Fibroblast of skin of right quadriceps (primary cell): ENCODE data around the gene DELE1.
A peak's percentile ranks its signal among the peaks of the same experiment; 100 is the strongest.

Experiments used
- DNase-seq: peaks from one replicate; pipeline ENCODE4 v3.0.0-alpha.2; 2013

The DELE1 gene, protein sequence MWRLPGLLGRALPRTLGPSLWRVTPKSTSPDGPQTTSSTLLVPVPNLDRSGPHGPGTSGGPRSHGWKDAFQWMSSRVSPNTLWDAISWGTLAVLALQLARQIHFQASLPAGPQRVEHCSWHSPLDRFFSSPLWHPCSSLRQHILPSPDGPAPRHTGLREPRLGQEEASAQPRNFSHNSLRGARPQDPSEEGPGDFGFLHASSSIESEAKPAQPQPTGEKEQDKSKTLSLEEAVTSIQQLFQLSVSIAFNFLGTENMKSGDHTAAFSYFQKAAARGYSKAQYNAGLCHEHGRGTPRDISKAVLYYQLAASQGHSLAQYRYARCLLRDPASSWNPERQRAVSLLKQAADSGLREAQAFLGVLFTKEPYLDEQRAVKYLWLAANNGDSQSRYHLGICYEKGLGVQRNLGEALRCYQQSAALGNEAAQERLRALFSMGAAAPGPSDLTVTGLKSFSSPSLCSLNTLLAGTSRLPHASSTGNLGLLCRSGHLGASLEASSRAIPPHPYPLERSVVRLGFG

DNA sequence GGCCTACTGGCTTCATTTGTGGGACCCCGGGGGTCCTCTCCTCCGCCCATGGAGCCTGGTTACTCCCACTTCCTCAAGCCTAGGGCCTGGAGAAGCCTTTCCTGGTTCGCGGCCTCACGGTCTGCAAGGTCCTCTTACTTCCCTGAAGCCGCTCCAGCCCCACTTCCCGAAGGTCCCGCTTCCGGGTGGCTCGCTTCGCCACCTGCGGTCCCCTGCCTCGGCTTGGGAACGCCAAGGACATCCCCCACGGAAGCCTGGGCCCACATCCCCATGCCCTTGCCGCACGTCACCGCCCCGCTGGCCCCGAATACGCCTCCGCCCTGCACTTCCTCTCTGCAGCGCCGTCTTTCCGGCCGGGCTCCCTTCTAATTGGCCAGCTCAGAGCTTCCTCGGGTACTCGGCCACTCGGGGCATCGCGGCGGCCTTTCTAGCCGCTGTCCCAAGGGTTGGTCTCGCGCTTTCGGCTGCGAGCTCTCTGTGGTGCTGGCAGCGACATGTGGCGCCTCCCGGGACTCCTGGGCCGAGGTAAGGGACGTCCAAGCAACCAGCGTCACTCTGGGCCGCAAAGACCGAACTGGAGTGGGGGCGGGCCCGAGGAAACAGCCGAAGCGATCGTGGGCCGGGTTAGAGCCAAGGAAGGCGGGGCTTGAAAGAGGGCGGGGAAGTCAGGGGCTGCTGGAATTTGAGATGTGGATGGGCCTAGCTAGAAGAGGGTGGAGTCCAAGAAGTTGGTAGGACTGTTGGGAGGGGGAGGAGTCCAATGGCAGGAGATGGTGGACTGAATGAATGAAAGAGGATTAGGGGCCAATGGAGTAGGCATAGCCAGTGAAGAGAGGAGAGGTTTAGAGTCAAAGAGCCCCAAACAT is at the start of gene DELE1:
TSS of gene DELE1 (plus strand) at position 424 of the 866 bp plus-strand sequence. CDS start at position 495, 71 bp downstream.
- DNase-seq: peak; percentile 92

DNA sequence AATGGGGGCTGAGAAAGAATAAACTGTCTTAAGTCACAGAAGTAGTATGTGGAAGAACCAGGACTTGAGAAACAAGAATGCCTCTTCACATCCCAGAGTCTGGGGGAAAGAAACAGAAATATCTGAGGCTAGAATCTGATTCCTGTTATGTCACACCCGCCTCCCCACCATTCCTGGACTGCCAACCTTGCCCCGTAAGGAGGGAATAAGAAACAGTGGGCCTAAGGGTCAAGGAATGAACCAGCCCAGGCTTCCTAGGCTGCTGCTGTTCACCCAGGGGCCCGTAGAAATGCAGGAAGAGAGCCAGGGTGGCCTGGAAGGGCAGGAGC is 49.8 kb upstream of the DELE1 start:
- no peak for DNase-seq

DNA sequence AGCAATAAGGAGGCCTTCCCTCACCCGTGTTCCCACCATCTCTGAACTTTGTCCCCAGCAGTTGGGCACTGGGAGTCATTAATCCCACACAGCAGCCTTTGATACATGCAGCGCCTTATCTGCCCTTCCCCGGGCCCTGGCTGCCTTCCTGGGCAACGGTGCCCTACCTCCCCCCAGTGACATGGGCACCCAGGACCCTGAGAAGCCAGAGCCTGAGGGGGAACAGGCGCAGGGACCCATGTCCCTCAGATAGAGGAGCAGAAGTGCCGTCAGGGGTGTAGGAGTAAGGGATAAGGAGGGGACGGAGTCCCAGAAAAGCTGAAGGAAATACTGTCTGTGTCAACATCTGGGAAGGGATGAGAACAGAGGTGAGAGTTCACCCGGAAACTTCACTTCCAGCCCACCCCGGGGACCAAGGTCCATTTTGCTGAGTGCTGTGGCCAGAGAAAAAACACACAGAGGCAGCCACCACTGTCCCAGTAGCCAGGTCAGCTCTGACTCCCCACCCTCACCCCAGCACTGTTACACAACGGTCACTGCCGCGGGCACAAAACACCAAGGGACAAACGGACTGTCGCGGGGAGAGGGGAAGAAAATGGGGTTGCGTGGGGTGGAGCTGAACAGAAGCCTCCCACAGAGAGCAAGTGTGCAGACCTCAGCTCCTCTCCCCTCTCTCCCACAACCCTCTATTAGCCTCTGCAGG is 49.3 kb upstream of the DELE1 start:
- no peak for DNase-seq

DNA sequence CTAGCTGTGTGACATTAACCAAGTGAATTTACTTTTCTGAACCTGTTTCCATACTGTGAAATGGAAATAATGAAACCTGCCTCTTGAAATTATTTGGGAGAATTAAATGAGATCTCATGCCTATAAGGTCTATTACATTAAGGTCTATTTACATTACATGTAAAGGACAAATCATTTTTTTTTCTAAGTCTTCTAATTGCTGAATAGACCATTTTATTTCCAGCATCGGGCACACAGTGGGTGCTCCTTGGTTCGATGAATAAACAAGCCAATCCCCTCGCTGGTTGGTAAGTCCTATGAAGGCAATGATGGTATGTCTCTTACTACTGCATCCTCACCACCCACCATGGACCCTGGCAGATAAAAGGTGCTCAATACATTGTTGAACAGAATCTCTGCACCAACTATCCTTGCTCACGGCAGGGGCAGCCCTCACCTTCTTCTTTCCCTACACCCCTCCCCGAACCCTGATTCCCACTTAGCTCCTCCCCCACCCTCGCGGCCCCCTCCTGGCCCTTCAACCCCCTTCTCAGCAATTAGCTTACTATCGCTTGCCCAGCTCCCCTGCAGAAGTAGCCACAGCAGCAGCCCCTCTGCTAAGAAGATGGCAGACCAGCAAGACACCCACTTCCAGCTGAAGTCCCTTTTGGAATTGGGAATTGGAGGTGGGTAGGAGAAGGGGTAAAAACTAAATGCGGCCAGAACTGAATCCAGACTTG is 48.5 kb upstream of the DELE1 start:
- DNase-seq: no peak

DNA sequence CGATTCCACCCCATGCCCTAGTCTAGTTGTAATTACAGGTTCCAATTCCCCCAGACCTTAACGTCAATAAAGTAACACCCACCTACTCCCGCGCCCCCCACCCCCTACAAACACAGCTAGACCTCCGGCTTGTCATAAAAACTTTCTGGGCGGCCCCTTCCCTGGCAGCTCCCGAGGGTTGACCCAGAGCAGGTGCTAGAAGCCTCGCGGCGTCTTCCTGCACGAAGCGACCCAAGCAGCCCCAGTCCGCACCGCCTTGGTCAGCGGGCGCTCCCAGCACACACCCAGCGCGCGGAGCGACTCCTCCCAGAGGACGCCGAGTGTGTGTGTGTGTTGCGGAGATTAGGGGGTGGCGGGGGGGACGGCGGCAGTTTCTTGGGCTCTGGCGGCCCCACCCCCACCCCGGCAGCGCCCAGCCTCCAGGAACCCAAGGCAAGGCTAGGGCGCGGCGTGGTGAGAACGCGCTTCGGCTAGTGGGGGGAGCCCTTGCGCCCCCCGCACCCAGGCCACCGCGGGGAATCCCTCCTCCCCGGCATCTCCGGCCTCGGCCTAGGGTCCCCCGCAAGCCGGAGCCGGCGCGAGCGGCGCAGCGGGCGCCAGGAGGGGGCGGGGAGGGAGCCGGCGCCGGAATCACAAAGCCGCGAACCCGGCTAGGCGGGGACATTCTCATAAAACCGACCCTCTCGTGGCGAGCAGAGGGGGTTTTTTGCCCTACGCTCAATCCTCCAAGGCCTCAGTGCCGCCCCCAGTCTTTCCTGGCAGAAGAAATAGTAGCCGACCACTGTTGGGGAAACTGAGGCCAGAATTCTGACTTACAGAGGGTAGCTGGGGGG is 47.7 kb upstream of the DELE1 start:
- no peak for DNase-seq

DNA sequence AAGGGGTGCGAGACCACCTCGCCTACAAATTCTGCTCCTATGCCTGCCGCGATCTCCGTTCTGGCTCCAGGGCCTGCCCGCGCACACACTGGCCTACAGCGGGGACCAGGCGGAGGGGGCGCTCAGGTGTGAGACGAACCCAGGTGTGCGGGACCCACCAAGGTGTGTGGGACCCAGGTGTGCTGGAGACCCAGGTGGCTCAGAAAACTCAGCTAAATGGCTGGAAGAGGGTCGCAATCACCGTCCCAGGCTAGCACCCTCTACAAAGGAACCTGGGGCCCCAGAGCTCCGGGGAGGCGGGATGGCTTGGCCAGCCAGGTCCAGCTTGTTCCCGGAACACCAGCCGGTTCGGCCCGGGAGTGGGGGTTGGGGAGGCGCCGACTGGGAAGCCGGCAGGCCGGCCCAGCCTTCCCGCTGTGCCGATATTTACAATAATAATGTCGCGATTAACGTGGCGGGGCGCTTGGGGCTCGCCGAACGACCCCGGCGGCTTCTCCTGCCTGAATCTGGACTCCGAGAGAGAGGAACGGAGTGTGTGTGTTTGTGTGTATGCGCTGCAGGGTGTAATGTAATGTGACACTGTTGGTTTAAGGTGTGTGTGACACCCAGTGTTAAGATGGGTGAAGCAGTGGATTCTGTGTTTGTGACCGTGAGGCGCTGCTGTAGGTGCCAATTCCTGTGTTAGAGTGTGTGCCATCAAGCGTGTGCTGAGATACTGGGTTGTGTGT is 46.9 kb upstream of the DELE1 start:
- DNase-seq: no peak

DNA sequence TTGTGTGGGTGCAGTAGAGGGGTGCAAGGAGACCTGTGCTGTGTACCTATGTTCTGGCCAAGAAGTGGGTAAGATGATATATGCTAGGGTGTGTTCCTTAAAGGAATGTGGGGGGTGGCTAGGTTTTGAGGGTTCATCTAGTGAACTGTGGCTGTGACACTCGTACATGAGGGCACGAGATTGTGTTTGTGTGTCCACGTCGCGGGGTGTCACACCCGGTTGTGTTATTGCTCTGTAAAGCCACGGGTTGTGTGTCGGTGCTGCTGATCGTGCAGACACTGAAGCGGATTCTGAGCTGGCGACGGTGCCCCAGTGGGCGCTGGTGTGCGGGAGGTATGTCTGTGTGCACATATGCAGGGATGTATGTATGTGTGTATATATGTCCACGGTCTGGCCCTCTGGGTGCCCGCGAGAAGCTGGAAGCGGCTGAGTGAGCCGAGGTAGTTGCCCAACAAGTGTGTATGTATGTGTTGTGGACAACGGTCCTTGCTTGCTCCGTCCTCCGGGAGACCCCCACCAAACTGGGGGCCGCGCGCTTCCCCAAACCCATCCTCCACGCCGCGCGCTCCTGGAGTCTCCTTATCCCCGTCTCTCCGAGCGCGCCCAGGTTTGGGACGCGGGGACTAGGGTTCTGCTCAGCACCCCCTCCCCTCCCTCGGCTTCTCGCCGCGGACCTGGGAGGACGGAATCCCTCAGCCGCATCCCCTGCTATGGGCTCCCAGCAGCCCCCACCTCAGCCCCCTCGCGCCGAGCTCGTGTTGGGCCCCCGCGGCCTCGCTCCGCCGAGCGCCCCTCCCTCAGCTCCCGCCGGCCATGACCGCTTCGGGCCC is 46.1 kb upstream of the DELE1 start:
- DNase-seq: no peak

DNA sequence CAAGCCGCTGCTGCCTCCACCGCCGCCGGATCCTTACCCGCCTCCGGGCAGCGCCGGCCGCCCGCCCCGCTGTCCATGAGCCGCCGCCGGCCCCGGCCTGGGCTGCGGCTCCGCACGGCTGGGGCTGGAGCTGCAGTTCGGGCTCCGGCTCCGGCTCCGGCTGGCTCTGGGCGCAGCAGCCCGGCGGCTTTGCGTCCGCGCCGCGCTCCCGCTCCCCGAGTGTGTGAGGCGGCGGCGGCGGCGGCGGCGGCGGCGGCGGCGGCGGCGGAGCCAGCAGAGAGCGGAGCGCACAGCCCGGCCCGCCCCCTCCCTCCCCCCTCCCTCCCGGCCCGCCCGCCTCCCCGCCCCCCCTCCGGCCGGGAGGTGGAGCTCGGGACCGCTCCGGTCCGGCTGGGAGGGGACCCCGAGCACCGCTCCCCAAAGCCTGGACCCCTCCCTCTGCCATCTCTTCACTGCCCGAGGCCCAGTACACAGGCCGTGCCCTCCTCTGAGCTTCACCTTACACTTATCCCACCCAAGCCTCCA is 45.4 kb upstream of the DELE1 start, which contains the start of gene PCDH1:
TSS of gene PCDH1 (minus strand) at position 225 of the 525 bp plus-strand sequence. CDS start at position 77, 148 bp downstream.
- DNase-seq: peak; percentile 24

DNA sequence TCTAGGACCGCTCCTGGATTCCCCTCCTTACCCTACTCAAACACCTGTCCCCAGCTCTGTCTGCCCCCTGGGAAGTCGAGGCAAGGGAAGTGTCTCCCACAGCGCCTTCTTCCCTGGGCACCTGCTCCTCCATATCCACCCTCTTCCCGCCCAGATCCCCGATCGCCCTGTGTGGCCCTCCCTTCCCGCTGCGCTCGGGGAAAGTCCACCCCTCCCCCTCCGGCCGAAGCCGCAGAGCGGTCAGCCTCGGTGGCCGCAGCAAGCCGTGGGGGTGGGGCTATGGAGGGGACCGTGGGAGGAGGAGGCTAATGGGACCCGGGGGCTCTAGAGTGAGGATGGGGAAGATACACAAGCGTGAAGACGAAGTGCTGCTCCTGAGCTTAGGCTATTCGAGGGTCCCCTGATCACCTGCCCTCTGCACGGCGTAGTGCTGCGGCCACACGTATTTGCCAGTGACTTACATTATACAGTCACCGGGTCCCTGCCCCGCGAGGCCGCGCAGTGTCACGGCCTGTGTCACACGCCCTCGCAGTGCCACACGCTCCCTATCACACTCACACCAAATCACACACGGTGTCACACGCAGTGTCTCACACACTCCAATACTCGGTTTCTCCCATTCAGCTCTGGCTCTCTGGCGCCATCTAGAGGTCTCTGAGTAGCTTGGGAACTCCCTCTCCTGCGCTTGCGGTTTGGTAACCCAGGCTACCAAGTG is 44.8 kb upstream of the DELE1 start:
- peak; percentile 83 for DNase-seq

DNA sequence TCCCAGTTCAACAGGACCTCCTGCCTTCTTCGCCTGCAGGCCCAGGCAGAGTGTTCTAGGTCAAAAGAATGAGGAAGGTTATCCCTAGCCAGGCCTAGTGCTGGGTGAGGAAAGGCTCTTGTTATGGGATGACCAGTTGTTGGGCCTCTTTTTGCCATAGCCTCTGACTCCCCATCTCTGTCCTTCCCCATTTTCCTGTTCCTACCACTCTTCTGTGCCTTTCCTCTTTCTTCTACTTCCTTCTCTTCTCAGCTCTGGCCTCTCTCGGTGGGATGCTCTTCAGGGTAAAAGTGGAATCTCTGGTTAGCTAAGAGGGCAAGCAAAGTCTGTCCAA is 44.3 kb upstream of the DELE1 start:
- DNase-seq: no peak

DNA sequence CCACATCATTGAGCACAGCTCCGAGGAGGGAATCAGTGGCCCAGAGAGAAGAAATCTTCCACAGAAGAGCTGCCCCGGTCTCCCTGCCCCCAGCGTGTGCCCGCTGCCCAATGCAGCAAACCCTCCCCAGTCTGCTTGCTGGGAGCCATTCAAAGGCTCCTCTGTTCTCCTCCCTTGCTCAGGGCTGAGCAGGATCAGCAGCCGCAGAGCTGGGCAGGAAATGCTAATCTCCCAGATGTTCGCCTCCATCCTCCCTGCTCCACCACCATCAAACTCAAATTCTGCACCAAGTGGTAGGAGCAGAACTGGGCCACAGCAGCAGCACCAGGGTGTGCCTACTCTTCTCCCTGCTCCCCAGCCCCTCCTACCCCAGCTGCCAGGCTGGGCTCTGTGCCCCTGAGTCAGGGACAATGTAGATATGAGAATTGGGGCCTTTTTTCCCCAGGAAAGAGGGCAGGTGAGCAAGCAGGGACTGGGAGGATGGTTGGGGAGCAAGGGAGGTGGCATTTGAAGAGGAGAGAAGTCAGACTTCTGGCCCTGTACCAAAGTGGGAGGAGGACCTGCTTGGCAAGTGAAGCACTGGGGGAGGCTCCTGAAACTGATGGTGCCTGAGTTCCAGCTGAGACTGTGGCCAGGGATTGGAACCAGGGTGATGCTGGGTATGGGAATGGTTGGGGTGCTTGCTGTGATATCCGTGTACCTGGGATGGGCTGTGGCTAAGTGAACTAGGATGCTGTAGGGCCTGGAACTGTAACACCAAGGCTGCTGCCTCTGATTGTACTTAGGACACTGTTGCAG is 43.5 kb upstream of the DELE1 start:
- no peak for DNase-seq

DNA sequence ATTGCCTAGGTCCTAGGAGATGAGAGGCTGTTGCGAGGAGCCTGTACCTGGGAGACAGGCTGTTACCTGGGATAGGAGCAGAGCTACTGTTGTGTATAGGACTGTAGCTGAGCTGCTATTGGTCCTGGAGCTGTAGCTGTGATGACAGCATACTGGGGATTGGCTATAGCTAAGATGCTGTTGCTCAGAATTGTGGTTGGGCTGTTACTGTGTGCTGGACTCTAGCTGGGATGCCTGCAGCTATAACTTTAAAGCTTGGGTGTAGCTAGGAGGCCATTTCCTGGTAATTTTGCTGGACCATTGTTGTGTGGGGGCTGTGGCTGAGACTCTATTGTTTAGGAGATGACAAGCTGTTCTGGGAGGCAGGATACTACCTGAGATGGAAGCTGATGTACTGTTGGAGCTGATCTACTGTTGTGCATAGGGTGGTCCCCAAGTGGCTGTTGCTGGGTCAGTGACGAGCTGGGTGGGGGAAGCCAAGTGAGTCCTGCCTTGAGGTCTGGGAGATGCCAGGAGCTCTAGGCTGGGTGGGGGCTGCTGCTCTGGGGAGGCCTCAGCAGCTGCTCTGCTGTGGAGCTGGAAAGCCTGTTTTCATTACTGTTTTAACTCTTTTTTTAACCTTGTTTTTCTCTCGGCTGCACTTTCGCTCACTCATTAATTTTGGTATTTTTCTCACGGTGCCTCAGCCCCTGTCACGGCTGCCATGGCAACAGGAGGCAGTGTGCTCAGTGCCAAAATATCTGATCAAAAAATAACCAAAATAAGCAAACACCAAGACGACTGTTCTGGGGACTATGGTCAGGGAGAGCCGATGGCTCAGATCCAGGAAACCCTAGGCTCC is 42.5 kb upstream of the DELE1 start:
- DNase-seq: no peak

DNA sequence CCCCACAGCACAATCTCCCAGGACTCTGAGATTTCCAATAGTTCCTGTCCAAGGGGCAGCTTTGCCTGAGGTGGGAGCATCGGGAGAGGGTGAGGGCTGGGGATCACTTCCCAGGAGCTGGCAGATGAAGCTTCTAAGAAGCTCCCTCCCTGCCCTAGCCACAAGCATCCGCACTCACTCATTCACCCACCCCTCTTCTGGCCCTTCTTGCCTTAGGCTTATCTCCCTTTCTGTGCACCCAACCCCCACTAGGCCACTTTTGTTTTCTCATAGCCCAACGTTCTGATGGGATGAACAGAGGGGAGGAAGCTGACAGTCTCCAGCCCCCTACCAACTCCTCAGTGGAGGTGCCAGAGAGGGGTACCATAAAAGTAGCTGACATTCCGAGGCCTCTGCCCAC is 41.8 kb upstream of the DELE1 start:
- DNase-seq: no peak

DNA sequence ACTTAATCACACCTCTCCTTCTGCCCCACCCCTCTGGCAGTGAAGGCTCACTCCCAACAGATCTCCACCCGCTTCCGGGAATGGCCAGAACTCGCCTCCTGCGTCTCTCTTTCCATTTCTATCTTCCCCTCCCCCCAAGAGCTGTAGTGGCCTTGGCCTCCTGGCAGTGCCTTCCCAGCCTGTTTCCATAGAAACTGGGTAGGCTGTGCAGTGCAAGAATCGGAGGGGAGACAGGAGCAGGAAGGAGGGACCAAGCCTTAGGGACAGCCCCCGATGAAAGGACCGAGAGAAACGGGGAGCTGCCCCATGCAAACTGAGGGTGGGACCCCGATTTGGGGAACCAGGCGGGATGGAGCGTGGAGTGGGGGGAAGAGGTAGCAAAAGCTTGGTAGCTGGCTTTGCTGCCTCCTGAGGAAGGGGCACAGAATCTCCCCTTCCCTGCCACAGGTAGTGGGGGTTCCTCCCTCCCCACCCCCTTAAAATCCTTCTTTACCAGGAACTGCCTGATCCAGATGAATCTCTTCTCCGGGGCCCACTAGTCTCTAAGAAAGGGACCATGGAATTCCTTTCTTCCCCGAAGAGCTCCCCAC is 41.0 kb upstream of the DELE1 start:
- DNase-seq: no peak

DNA sequence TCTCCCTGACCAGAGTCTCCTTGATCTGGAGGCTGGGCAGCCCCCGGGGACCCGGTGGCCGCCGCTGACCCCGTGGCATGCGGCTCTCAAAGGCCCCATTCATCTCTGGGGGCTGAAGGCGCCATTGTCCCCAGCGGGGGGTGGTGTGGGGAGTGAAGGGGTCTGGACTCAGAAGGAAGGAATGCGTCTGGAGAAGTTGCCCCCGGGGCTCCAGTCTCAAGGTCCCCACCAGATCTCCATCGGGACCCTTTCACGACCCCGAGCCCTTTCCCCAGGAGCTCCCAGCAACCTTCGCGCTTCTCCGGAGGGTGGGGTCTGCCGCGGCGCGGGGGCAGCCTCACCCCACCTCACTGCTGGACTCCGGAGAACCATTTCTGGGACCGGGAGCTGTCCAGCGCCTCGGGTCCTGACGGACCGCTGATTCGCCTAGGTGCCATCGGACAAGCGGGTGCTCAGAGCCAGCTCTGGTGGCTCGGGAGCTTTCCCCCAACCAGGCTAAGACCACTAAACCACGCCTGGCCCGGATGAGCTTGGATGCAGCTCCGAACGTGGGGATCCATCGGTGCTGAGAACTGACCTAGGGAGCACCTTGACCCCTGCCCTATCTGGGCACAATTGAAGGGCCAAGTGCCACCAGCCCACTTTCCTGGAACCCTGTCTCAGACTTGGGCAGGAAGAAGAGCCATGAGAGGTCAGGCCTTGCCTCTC is 40.3 kb upstream of the DELE1 start:
- peak; percentile 19 for DNase-seq

DNA sequence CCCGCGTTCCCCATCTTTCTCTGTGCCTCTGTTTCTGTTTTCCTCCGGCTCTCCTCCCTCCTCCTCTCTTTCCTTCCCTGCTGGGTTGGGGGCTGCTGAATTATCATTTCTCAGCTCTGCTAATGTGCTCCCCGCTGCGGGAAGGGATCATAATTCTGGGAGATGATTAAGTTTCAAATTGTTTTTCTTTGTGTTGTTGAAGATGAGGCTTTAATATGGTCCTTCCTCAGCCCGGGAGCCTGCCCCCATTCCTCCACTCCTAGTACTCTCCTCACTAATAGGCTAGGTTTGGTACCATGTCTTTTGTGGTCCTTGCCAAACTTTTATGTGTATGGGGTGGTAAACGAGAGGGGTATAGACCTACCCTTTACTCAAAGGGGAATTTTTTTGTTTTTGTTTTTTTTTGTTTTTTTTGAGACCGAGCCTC is 39.8 kb upstream of the DELE1 start:
- DNase-seq: no peak
